SKM-1 treated with dmso at 0.1 percent for 144 hours (cell line): ENCODE data around the gene BABAM2.
"Not testable (repeated sequence)": the region's sequence is repeated elsewhere in the genome, so short reads cannot be mapped to it uniquely, and the experiment has no call there.

Experiments used
- DNase-seq: peaks from one replicate; lab custom pipeline; 2025; ENCODE audit not compliant: unreplicated experiment; lab: John Stamatoyannopoulos, UW

The BABAM2 gene

GRCh38 chr2:28231110-28231631 lies 340.6 kb downstream of the BABAM2 start:
- no peak for DNase-seq

- DNase-seq, result no peak
These were observed 341.8 kb downstream of the BABAM2 start for GRCh38 chr2:28232295-28232694.

- DNase-seq, result no peak
These were observed 342.7 kb downstream of the BABAM2 start for GRCh38 chr2:28233164-28233676.

GRCh38 chr2:28234807-28235206 lies 344.3 kb downstream of the BABAM2 start:
- no peak for DNase-seq

- no peak for DNase-seq
These were observed 348.7 kb downstream of the BABAM2 start for GRCh38 chr2:28239207-28239606.

GRCh38 chr2:28240937-28241336 lies 350.4 kb downstream of the BABAM2 start:
- no peak for DNase-seq

GRCh38 chr2:28247290-28247689 lies 356.8 kb downstream of the BABAM2 start:
- peak; percentile 19 for DNase-seq

GRCh38 chr2:28247734-28248133 lies 357.2 kb downstream of the BABAM2 start:
- DNase-seq, result no peak

- no peak for DNase-seq
These were observed 358.0 kb downstream of the BABAM2 start for GRCh38 chr2:28248511-28248910.

- DNase-seq, result no peak
These were observed 359.5 kb downstream of the BABAM2 start for GRCh38 chr2:28250006-28250405.

- no peak for DNase-seq
These were observed 360.8 kb downstream of the BABAM2 start for GRCh38 chr2:28251337-28251736.

GRCh38 chr2:28252311-28252710 lies 361.8 kb downstream of the BABAM2 start:
- DNase-seq, result no peak

- DNase-seq, result no peak
These were observed 363.0 kb downstream of the BABAM2 start for GRCh38 chr2:28253543-28253942.

- DNase-seq, result not testable (repeated sequence)
These were observed 364.7 kb downstream of the BABAM2 start for GRCh38 chr2:28255231-28255630.

- no peak for DNase-seq
These were observed 366.7 kb downstream of the BABAM2 start for GRCh38 chr2:28257182-28257581.

- DNase-seq, result not testable (repeated sequence)
These were observed 368.7 kb downstream of the BABAM2 start for GRCh38 chr2:28259226-28259625.

GRCh38 chr2:28263690-28264089 lies 373.2 kb downstream of the BABAM2 start:
- no peak for DNase-seq

GRCh38 chr2:28267282-28267681 lies 376.8 kb downstream of the BABAM2 start:
- no peak for DNase-seq

- DNase-seq, result no peak
These were observed 377.9 kb downstream of the BABAM2 start for GRCh38 chr2:28268386-28268785.

GRCh38 chr2:28269019-28269784 lies 378.7 kb downstream of the BABAM2 start:
- DNase-seq, result no peak

- no peak for DNase-seq
These were observed 380.1 kb downstream of the BABAM2 start for GRCh38 chr2:28270456-28271152.
